ENCODE data around the gene BTNL3.

Gene BTNL3, protein sequence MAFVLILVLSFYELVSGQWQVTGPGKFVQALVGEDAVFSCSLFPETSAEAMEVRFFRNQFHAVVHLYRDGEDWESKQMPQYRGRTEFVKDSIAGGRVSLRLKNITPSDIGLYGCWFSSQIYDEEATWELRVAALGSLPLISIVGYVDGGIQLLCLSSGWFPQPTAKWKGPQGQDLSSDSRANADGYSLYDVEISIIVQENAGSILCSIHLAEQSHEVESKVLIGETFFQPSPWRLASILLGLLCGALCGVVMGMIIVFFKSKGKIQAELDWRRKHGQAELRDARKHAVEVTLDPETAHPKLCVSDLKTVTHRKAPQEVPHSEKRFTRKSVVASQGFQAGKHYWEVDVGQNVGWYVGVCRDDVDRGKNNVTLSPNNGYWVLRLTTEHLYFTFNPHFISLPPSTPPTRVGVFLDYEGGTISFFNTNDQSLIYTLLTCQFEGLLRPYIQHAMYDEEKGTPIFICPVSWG

DNA sequence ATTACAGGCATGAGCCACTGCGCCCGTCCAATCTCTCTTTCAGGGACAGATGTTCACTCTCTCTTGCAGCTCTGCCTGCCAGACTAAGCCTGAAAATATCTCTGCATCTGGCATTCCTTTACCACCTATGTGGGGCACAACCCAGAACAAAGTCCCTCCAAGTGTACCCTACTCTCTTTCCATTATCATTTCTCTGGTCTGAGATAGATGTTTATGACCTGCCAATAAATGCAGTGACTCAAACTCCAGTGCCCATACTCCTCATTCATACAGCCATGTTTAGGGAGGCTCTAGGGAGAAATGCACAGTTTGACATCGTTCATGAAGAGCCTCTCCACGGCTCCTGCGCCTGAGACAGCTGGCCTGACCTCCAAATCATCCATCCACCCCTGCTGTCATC, at the start of gene BTNL3:
TSS of gene BTNL3 (plus strand) at position 255 of the 400 bp plus-strand sequence. CDS start 183 bp downstream, outside the sequence.
- no peak for DNase-seq (ENCODE audit: extremely low read depth, low read depth)
- H3K4me3 ChIP-seq (replicated peaks; ENCODE audit: low read depth, low read length), result no peak within 1 kb of the TSS
- TF ChIP-seq, protein P1, sequence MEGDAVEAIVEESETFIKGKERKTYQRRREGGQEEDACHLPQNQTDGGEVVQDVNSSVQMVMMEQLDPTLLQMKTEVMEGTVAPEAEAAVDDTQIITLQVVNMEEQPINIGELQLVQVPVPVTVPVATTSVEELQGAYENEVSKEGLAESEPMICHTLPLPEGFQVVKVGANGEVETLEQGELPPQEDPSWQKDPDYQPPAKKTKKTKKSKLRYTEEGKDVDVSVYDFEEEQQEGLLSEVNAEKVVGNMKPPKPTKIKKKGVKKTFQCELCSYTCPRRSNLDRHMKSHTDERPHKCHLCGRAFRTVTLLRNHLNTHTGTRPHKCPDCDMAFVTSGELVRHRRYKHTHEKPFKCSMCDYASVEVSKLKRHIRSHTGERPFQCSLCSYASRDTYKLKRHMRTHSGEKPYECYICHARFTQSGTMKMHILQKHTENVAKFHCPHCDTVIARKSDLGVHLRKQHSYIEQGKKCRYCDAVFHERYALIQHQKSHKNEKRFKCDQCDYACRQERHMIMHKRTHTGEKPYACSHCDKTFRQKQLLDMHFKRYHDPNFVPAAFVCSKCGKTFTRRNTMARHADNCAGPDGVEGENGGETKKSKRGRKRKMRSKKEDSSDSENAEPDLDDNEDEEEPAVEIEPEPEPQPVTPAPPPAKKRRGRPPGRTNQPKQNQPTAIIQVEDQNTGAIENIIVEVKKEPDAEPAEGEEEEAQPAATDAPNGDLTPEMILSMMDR (IDR thresholded peaks at IDR 0.05; ENCODE audit: low read depth, low read length, missing control alignments), result no peak

DNA sequence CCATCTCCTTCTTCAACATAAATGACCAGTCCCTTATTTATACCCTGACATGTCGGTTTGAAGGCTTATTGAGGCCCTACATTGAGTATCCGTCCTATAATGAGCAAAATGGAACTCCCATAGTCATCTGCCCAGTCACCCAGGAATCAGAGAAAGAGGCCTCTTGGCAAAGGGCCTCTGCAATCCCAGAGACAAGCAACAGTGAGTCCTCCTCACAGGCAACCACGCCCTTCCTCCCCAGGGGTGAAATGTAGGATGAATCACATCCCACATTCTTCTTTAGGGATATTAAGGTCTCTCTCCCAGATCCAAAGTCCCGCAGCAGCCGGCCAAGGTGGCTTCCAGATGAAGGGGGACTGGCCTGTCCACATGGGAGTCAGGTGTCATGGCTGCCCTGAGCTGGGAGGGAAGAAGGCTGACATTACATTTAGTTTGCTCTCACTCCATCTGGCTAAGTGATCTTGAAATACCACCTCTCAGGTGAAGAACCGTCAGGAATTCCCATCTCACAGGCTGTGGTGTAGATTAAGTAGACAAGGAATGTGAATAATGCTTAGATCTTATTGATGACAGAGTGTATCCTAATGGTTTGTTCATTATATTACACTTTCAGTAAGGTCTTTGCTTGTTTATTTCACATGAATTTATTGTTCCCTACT, 38.2 kb upstream of the BTNL3 start:
- TF ChIP-seq, protein P1 (IDR thresholded peaks at IDR 0.05; ENCODE audit: low read depth, low read length, missing control alignments), result no peak
- no peak overlapping the region for H3K4me3 ChIP-seq (replicated peaks; ENCODE audit: low read depth, low read length)
- no peak for DNase-seq (ENCODE audit: extremely low read depth, low read depth)

DNA sequence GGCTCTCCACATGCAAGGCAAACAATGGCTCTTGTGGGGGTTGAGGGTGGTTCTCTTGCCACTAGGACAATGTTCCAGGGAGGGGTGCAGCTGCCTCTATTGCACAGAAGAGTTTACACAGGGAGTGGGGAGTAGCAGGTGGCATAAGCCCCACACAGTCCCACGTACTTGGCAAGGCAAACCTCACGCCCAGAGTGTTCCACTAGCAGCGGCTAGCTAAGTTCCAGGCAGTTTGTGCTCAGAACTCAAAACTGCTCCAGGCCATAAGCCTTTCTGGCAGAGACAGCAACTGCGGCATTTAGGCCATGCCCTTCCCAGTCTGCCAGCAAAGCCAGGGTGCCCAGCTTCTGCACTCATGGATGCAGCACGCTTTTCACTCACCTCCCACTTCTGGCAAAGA, 29.0 kb upstream of the BTNL3 start:
- DNase-seq (ENCODE audit: extremely low read depth, low read depth), result no peak
- no peak overlapping the region for H3K4me3 ChIP-seq (replicated peaks; ENCODE audit: low read depth, low read length)
- TF ChIP-seq, protein P1 (IDR thresholded peaks at IDR 0.05; ENCODE audit: low read depth, low read length, missing control alignments), result no peak

DNA sequence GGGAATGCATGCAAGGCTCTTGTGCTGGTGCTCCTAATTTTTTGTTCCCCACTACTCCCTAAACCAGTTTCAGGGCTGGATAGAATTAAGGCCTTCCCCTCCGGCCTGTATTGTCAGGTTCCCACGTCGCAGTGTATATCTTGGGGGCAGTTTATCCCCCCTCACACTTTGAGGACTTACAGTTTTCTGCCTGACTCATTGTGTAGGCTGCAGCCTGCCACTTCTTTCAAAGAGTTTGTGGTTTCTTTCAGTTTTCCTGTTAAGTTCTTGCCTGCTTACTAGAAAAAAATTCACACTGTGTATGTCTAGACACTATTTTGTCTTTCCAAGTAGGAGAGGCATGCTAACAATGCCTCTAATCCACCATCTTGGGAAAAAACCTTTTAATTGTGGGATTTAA, 28.4 kb upstream of the BTNL3 start:
- no peak overlapping the region for H3K4me3 ChIP-seq (replicated peaks; ENCODE audit: low read depth, low read length)
- no peak for DNase-seq (ENCODE audit: extremely low read depth, low read depth)
- TF ChIP-seq, protein P1 (IDR thresholded peaks at IDR 0.05; ENCODE audit: low read depth, low read length, missing control alignments), result no peak

DNA sequence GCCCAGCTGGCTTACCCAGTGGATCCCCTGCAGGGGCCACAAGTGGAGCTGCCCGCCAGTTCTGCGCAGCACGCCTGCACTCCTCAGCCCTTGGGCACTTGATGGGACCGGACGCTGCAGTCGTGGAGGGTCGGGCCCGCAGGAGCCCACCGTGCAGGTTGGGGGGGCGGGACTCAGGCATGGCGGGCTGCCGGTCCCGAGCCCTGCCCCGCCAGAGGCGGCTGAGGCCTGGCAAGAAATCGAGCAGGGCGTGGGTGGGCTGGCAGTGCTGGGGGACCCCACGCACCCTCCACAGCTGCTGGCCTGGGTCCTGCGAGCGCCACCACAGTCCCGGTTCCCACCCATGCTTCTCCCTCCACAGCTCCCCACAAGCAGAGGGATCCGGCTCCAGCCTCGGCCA, 19.2 kb upstream of the BTNL3 start:
- no peak for DNase-seq (ENCODE audit: extremely low read depth, low read depth)
- TF ChIP-seq, protein P1 (IDR thresholded peaks at IDR 0.05; ENCODE audit: low read depth, low read length, missing control alignments), result no peak
- no peak overlapping the region for H3K4me3 ChIP-seq (replicated peaks; ENCODE audit: low read depth, low read length)

DNA sequence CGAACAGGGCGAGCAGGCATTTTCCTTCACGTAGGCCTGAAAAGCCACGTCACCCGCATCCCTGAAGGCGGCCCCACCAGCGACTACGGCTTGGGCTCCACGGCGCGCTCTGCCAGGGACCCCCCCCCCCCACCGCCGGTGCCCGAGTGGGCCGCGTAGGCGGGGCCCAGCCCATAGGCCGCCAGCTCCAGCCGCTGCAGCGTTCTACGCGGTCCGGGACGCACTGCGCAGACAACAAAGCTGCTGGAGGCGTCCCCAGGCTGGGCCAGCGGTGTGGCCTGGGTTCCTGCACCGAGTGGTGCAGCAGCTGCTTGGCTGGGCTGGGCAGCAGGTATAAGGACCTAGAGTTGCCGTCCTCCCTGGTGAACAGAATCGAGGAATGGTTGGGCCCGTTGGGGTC, 18.3 kb upstream of the BTNL3 start:
- TF ChIP-seq, protein P1 (IDR thresholded peaks at IDR 0.05; ENCODE audit: low read depth, low read length, missing control alignments), result no peak
- no peak overlapping the region for H3K4me3 ChIP-seq (replicated peaks; ENCODE audit: low read depth, low read length)
- DNase-seq (ENCODE audit: extremely low read depth, low read depth), result no peak

All from HFF-Myc (cell line).